HepG2 (cell line): Measurements from ENCODE around the gene RWDD4. TPM values are rescaled to one million over a fixed set of nuclear protein-coding genes. Genes with fewer than 3 reads are reported as not detected.

Experiments
- ATAC-seq: fragments of 200-7000 bp; cut with Tn5 transposase; 3 replicates; pipeline ENCODE4 v1.9.1; 2020; ENCODE audit warnings: mild to moderate bottlenecking, moderate library complexity
- BruUV-seq: library from RNA; stranded (reverse); fragments of 400-500 nt; replicated peaks from 2 replicates; lab custom pipeline; 2021; lab: Mats Ljungman, UMichigan
- CTCF ChIA-PET: fragments of 300-600 bp; formaldehyde crosslinking; extraction: SDS; loops from one replicate; lab custom pipeline; 2021; ENCODE audit warnings: low total read pairs, inconsistent platforms, low intra/inter-chr PET ratio; lab: Yijun Ruan, JAX
- POLR2A ChIA-PET: fragments of 350-600 bp; sonication (Branson Sonifier 250); formaldehyde crosslinking; loops from one replicate; lab custom pipeline; 2020; ENCODE audit warnings: antibody characterized with exemption, inconsistent platforms; lab: Yijun Ruan, JAX
- DNase-seq: peaks from one replicate; pipeline ENCODE4 v3.0.0-alpha.2; 2015; ENCODE audit warnings: low spot score
- FAIRE-seq: peaks from 3 replicates; lab custom pipeline; 2011; peaks lifted over from hg19 to GRCh38; lab: Jason Lieb, UNC
- H2AFZ ChIP-seq: one replicate; pipeline ENCODE4 v1.6.1; 2011; ENCODE audit warnings: low read length, inconsistent platforms
- H3K27ac ChIP-seq: fragments of 300-600 bp; 3 replicates; pipeline ENCODE4 v1.8.0; 2011; ENCODE audit warnings: mixed run types, mild to moderate bottlenecking, mixed read lengths, low read length, inconsistent platforms; ENCODE audit not compliant: insufficient read depth; ENCODE audit errors: extremely low read length
- H3K27me3 ChIP-seq, 2 experiments: fragments of 200-600 bp in 1 of 2; 2 replicates in 1 of 2; 3 replicates in 1 of 2; pipeline versions ENCODE4 v1.6.0 to v1.8.0; 2011; ENCODE audit warnings: low read length in 2 of 2, mild to moderate bottlenecking in 2 of 2, moderate library complexity in 2 of 2, inconsistent platforms in 1 of 2; ENCODE audit not compliant: insufficient read depth in 2 of 2, control insufficient read depth in 1 of 2
- H3K36me3 ChIP-seq, 2 experiments: fragments of 200-600 bp in 1 of 2; replicated peaks in 1 of 2; 2 replicates in 1 of 2; 3 replicates in 1 of 2; pipeline versions ENCODE4 v1.5.1 to v1.8.0; 2011; ENCODE audit warnings: low read length in 2 of 2, inconsistent platforms in 1 of 2; ENCODE audit not compliant: insufficient read depth in 2 of 2, control insufficient read depth in 1 of 2
- H3K4me1 ChIP-seq: 2 replicates; pipeline ENCODE4 v1.5.1; 2012; ENCODE audit warnings: low read length, inconsistent platforms; ENCODE audit not compliant: insufficient read depth
- H3K4me2 ChIP-seq: 2 replicates; pipeline ENCODE4 v1.6.0; 2011; ENCODE audit warnings: low read depth, low read length, inconsistent platforms
- H3K4me3 ChIP-seq, 3 experiments: fragments of 200-600 bp in 1 of 3; sonication (generic), shearing (Covaris generic) in 1 of 3; replicated peaks in 1 of 3; 2 replicates each; pipeline ENCODE4 v1.5.1; 2011 to 2016; ENCODE audit warnings: low read length in 3 of 3, inconsistent platforms in 2 of 3, low read depth in 2 of 3, mild to moderate bottlenecking in 2 of 3, control low read depth in 1 of 3, mixed read lengths in 1 of 3; ENCODE audit not compliant: insufficient read depth in 1 of 3
- H3K79me2 ChIP-seq: one replicate; pipeline ENCODE4 v1.6.1; 2011; ENCODE audit warnings: low read length, inconsistent platforms; ENCODE audit not compliant: insufficient read depth
- H3K9ac ChIP-seq: 2 replicates; pipeline ENCODE4 v1.6.0; 2011; ENCODE audit warnings: mild to moderate bottlenecking, low read depth, low read length, inconsistent platforms; ENCODE audit not compliant: insufficient read depth
- H3K9me3 ChIP-seq: 2 replicates; pipeline ENCODE4 v1.5.1; 2012; ENCODE audit warnings: mild to moderate bottlenecking, low read length
- H4K20me1 ChIP-seq: 2 replicates; pipeline ENCODE4 v1.6.0; 2011; ENCODE audit warnings: inconsistent platforms, mild to moderate bottlenecking, low read length, moderate library complexity; ENCODE audit not compliant: insufficient read depth
- GTF3A ChIP-seq: sonication (generic); formaldehyde crosslinking; conservative IDR thresholded peaks from 2 replicates; pipeline ENCODE4 v1.4.0; 2020; ENCODE audit warnings: mild to moderate bottlenecking, missing genetic modification reagents
- HNRNPLL ChIP-seq: fragments of 200-400 bp; formaldehyde crosslinking; IDR thresholded peaks from 2 replicates; pipeline ENCODE4 v1.6.1; 2017; ENCODE audit warnings: mild to moderate bottlenecking, low read depth, low read length; ENCODE audit not compliant: poor library complexity, severe bottlenecking
- IRF2 ChIP-seq: IDR thresholded peaks from 2 replicates; pipeline ENCODE4 v1.6.1; 2018; ENCODE audit warnings: missing genetic modification reagents, missing compliant biosample characterization
- PRDM4 ChIP-seq: sonication (generic); formaldehyde crosslinking; IDR thresholded peaks from 2 replicates; pipeline ENCODE4 v1.9.0; 2021; ENCODE audit warnings: missing genetic modification reagents, borderline replicate concordance
- RARA ChIP-seq: IDR thresholded peaks from 2 replicates; pipeline ENCODE4 v1.6.1; 2016; ENCODE audit warnings: missing genetic modification reagents, missing compliant biosample characterization
- TEF ChIP-seq: sonication (generic); formaldehyde crosslinking; IDR thresholded peaks from 2 replicates; pipeline ENCODE4 v1.5.0; 2020; ENCODE audit warnings: missing genetic modification reagents
- TGIF2 ChIP-seq: IDR thresholded peaks from 2 replicates; pipeline ENCODE4 v1.6.1; 2016; ENCODE audit warnings: control low read depth, missing compliant biosample characterization
- ZNF292 ChIP-seq: sonication (generic); formaldehyde crosslinking; IDR thresholded peaks from 2 replicates; pipeline ENCODE4 v1.8.1; 2022; ENCODE audit warnings: mild to moderate bottlenecking, low read depth, missing genetic modification reagents, borderline replicate concordance
- ZNF552 ChIP-seq: sonication (generic); formaldehyde crosslinking; IDR thresholded peaks from 2 replicates; pipeline ENCODE4 v1.9.0; 2022; ENCODE audit warnings: missing genetic modification reagents, mild to moderate bottlenecking, borderline replicate concordance
- ZNF776 ChIP-seq: sonication (generic); formaldehyde crosslinking; IDR thresholded peaks from 2 replicates; pipeline ENCODE4 v1.4.0; 2020; ENCODE audit warnings: mild to moderate bottlenecking, missing genetic modification reagents
- WGBS: methylation state at CpG from one replicate; pipeline ENCODE4 v1.1.6; 2017; ENCODE audit warnings: low lambda C conversion rate; 5-methylcytosine and 5-hydroxymethylcytosine counted together
- in situ Hi-C: cut with HindIII; loops from 2 replicates; pipeline ENCODE4 v1.10.0; 2017; ENCODE audit warnings: low pct_unique_long_range_greater_than_20kb; ENCODE audit not compliant: extremely low pct_ligation_motif_present
- intact Hi-C: fragments of 100-400 bp; cut with micrococcal nuclease; formaldehyde crosslinking; loops from one replicate; pipeline ENCODE4 v1.10.0; 2022; ENCODE audit not compliant: unreplicated experiment
- polyA plus RNA-seq, 8 experiments: library from polyadenylated mRNA; depleted of rRNA in 3 of 8; stranded (reverse) in 7 of 8; unstranded in 1 of 8; fragments of >200 nt; fragmentation: Illumina TruSeq in 4 of 8; extraction: Trizol in 4 of 8; gene quantifications; 2 replicates each; pipeline versions ENCODE4 v1.2.1 to v1.2.3, GENCODE V29; 2011 to 2016; ENCODE audit warnings: low read depth in 4 of 8, missing spikeins in 1 of 8, mixed read lengths in 1 of 8; ENCODE audit not compliant: insufficient read depth in 1 of 8
- total RNA-seq, 5 experiments: library from RNA; depleted of rRNA; stranded (reverse); fragments of >200 nt; fragmentation: Illumina TruSeq; extraction: Trizol; gene quantifications; 2 replicates each; pipeline ENCODE4 v1.2.3, GENCODE V29; 2016; ENCODE audit warnings: low read depth in 1 of 5

Gene RWDD4
- total and polyA plus RNA-seq, 2 of the 13 experiments (the other 11 are each of a cell fraction or from before 2014, with no cell fraction given): 10.2 to 25.4 TPM

GRCh38 chr4:183645326-183645725, 13.7 kb downstream of the RWDD4 start:
- 94% methylated on average over 7 of the region's 7 CpGs for WGBS
- Histone ChIP-seq H4K20me1 (no peaks in the 10 kb centered on the region), H3K9ac (no peak overlapping the region), H3K27me3 (no peaks in the 10 kb centered on the region), H2AFZ (no peak overlapping the region), H3K4me3 (no peak overlapping the region), H3K36me3 (peaks cover 1 to 30% of the 10 kb centered on the region in 2 experiments; a peak in 3 of 5 replicates), H3K79me2 (no peaks in the 10 kb centered on the region), H3K9me3 (no peaks in the 10 kb centered on the region), H3K4me1 (no peaks in the 10 kb centered on the region), H3K4me2 (no peak overlapping the region), H3K27ac (no peak overlapping the region)
- DNase-seq: no peak
- no peak for ATAC-seq
- CTCF ChIA-PET: no interaction called here
- BruUV-seq: no TSS peak
- POLR2A ChIA-PET: no interaction called here
- in situ Hi-C loops (no loop called here), intact Hi-C loops (no loop called here)
- no peak for FAIRE-seq
- TF ChIP-seq ZNF776 (no peak), ZNF292 (CRISPR knock-in tag) (no peak), RARA (no peak), GTF3A (CRISPR knock-in tag) (no peak), HNRNPLL (no peak), TEF (no peak), ZNF552 (CRISPR knock-in tag) (no peak), PRDM4 (no peak), IRF2 (CRISPR knock-in tag) (no peak), TGIF2 (no peak)
